ENCODE data around the gene TGIF1. TPM values are rescaled to one million over a fixed set of nuclear protein-coding genes. Genes with fewer than 3 reads are reported as not detected.

Gene TGIF1
- total and polyA plus RNA-seq, 9 of the 15 experiments (the other 6 are each of a cell fraction or from before 2014, with no cell fraction given): 16.1 to 77.7 (median 44.6) TPM

DNA sequence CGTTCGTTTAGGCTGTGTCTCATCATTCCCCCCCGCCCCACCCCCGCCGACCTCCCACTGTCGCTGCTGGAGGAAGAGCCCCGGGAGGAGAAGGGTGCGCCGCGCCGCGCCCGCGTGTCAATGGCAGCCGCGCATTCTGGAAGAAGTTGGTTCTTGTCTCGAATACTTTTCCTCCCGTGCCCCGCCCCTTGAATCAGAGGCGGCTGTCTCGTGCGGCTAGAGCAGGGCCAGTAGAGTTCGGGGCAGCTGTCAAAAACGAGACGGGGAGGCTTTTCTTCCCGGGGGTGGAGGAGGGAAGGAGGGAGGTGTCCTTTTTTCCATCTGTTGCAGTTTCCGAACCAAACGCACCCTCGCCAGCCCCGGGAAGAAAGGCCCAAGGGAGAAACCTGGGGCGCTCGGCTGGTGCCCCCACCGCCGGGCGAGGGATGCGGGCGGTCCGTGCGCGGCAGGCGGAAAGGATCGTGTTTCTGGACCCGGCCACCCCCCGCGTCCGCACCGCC, 410 bp upstream of the TGIF1 start (continued):
- TF ChIP-seq, protein P1, sequence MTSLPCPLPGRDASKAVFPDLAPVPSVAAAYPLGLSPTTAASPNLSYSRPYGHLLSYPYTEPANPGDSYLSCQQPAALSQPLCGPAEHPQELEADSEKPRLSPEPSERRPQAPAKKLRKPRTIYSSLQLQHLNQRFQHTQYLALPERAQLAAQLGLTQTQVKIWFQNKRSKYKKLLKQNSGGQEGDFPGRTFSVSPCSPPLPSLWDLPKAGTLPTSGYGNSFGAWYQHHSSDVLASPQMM (CRISPR knock-in tag; IDR thresholded peaks at IDR 0.05): no peak
- TF ChIP-seq IFI16 (CRISPR knock-in tag; IDR thresholded peaks at IDR 0.05) (no peak), RBBP5 (IDR thresholded peaks at IDR 0.05; ENCODE audit: borderline replicate concordance, insufficient read depth, low read length, poor library complexity, severe bottlenecking) (peak; percentile 32), NCOA1 (IDR thresholded peaks at IDR 0.05; ENCODE audit: low read depth) (no peak), SMARCC2 (IDR thresholded peaks at IDR 0.05; ENCODE audit: low read depth) (no peak), TEAD1 (CRISPR knock-in tag; IDR thresholded peaks at IDR 0.05) (no peak), CBFA2T2 (conservative IDR thresholded peaks at IDR 0.05) (no peak), YY1 (IDR thresholded peaks at IDR 0.05; ENCODE audit: borderline replicate concordance in 1 of 3, control insufficient read depth in 1 of 3, extremely low read depth in 1 of 3, insufficient read depth in 3 of 3, insufficient read length in 1 of 3, insufficient replicate concordance in 2 of 3, low read depth in 1 of 3, low read length in 2 of 3) (peak in 1 of 3 experiments; percentile 85), POLR3A (IDR thresholded peaks at IDR 0.05; ENCODE audit: borderline replicate concordance, extremely low read depth, insufficient read depth, insufficient read length) (no peak), HDAC2 (IDR thresholded peaks at IDR 0.05) (no peak), MLX (CRISPR knock-in tag; conservative IDR thresholded peaks at IDR 0.05) (0 out of 4 replicates have a peak, but pooled peaks of 1 of the 2 experiments have one; percentile 80), MECOM (CRISPR knock-in tag; IDR thresholded peaks at IDR 0.05) (no peak), NFE2L1 (tag; IDR thresholded peaks at IDR 0.05; ENCODE audit: borderline replicate concordance, low read depth) (no peak), ZNF41 (CRISPR knock-in tag; conservative IDR thresholded peaks at IDR 0.05) (no peak), MAZ (CRISPR knock-in tag; conservative IDR thresholded peaks at IDR 0.05 in 1 of 2, IDR thresholded peaks at IDR 0.05 in 1 of 2) (peak in 1 of 2 experiments; percentile 79; a peak in 3 of 4 replicates)
- TF ChIP-seq, protein P2, sequence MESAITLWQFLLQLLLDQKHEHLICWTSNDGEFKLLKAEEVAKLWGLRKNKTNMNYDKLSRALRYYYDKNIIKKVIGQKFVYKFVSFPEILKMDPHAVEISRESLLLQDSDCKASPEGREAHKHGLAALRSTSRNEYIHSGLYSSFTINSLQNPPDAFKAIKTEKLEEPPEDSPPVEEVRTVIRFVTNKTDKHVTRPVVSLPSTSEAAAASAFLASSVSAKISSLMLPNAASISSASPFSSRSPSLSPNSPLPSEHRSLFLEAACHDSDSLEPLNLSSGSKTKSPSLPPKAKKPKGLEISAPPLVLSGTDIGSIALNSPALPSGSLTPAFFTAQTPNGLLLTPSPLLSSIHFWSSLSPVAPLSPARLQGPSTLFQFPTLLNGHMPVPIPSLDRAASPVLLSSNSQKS (CRISPR knock-in tag; IDR thresholded peaks at IDR 0.05): no peak
- TF ChIP-seq, protein P3, sequence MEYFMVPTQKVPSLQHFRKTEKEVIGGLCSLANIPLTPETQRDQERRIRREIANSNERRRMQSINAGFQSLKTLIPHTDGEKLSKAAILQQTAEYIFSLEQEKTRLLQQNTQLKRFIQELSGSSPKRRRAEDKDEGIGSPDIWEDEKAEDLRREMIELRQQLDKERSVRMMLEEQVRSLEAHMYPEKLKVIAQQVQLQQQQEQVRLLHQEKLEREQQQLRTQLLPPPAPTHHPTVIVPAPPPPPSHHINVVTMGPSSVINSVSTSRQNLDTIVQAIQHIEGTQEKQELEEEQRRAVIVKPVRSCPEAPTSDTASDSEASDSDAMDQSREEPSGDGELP (CRISPR knock-in tag; IDR thresholded peaks at IDR 0.05; ENCODE audit: borderline replicate concordance): peak; percentile 70
- TF ChIP-seq, protein P4, sequence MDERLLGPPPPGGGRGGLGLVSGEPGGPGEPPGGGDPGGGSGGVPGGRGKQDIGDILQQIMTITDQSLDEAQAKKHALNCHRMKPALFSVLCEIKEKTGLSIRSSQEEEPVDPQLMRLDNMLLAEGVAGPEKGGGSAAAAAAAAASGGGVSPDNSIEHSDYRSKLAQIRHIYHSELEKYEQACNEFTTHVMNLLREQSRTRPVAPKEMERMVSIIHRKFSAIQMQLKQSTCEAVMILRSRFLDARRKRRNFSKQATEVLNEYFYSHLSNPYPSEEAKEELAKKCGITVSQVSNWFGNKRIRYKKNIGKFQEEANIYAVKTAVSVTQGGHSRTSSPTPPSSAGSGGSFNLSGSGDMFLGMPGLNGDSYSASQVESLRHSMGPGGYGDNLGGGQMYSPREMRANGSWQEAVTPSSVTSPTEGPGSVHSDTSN (CRISPR knock-in tag; IDR thresholded peaks at IDR 0.05; ENCODE audit: low read depth): no peak
- TF ChIP-seq, protein P4 (tag; conservative IDR thresholded peaks at IDR 0.05; ENCODE audit: low read depth): no peak

All from K562 (cell line).